RWPE2 (cell line): Measurements from ENCODE around the gene DENND1A.

Experiments used
- ATAC-seq: fragments of 200-7000 bp; cut with Tn5 transposase; 3 replicates; pipeline ENCODE4 v1.9.1; 2021; ENCODE audit warnings: low read depth
- DNase-seq: peaks from one replicate; pipeline ENCODE4 v3.0.0-alpha.2; 2020; ENCODE audit warnings: low spot score
- H3K27ac ChIP-seq: fragments of 450-650 bp; 2 replicates; pipeline ENCODE4 v1.5.1; 2017; ENCODE audit warnings: mild to moderate bottlenecking; ENCODE audit not compliant: poor library complexity, severe bottlenecking
- H3K27me3 ChIP-seq: fragments of 250-450 bp; sonication (Bioruptor Pico); 2 replicates; pipeline ENCODE4 v1.5.1; 2021; ENCODE audit warnings: mild to moderate bottlenecking, moderate library complexity; ENCODE audit not compliant: insufficient read depth, poor library complexity, severe bottlenecking
- H3K36me3 ChIP-seq: fragments of 250-450 bp; sonication (Bioruptor Pico); 2 replicates; pipeline ENCODE4 v1.5.1; 2020; ENCODE audit warnings: low read depth, mild to moderate bottlenecking, moderate library complexity
- H3K4me1 ChIP-seq: fragments of 250-450 bp; sonication (Bioruptor Pico); 2 replicates; pipeline ENCODE4 v1.5.1; 2021; ENCODE audit warnings: mild to moderate bottlenecking, moderate library complexity; ENCODE audit not compliant: insufficient read depth, poor library complexity, severe bottlenecking
- H3K4me3 ChIP-seq: fragments of 250-450 bp; sonication (Bioruptor Pico); 2 replicates; pipeline ENCODE4 v1.5.1; 2021; ENCODE audit warnings: mild to moderate bottlenecking, moderate library complexity; ENCODE audit not compliant: severe bottlenecking
- H3K9me3 ChIP-seq: fragments of 250-450 bp; sonication (Bioruptor Pico); 2 replicates; pipeline ENCODE4 v1.5.1; 2021; ENCODE audit warnings: mild to moderate bottlenecking, moderate library complexity; ENCODE audit not compliant: severe bottlenecking
- TF ChIP-seq, protein P1 (sequence below): fragments of 450-650 bp; IDR thresholded peaks from one replicate; pipeline ENCODE4 v1.5.1; 2017; ENCODE audit warnings: mild to moderate bottlenecking, moderate library complexity; ENCODE audit not compliant: poor library complexity, severe bottlenecking

The DENND1A gene

DNA sequence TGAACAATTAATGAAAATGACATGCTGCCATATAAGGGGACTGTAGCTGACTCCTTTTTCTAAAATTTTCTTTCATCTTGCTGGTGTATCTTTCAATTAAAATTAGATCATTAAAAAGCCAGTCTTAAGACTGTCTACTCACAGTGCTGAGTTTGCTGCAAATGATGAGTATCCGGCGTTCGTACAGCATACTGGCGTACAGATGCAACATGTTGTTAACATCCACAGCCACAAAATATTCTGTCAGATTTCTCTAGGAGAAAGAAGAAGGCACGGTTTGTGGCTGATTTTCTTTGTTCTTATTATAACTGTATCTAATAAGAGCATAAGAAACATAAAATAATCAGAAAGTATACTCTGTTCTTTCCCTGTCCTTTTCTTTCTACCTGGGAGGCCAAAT is 278.1 kb downstream of the DENND1A start:
- H3K27ac ChIP-seq = no peak overlapping the region
- peaks cover 8% of the 10 kb centered on the region for H3K36me3 ChIP-seq
- no peaks in the 10 kb centered on the region for H3K4me1 ChIP-seq
- DNase-seq = no peak
- TF ChIP-seq, protein P1, sequence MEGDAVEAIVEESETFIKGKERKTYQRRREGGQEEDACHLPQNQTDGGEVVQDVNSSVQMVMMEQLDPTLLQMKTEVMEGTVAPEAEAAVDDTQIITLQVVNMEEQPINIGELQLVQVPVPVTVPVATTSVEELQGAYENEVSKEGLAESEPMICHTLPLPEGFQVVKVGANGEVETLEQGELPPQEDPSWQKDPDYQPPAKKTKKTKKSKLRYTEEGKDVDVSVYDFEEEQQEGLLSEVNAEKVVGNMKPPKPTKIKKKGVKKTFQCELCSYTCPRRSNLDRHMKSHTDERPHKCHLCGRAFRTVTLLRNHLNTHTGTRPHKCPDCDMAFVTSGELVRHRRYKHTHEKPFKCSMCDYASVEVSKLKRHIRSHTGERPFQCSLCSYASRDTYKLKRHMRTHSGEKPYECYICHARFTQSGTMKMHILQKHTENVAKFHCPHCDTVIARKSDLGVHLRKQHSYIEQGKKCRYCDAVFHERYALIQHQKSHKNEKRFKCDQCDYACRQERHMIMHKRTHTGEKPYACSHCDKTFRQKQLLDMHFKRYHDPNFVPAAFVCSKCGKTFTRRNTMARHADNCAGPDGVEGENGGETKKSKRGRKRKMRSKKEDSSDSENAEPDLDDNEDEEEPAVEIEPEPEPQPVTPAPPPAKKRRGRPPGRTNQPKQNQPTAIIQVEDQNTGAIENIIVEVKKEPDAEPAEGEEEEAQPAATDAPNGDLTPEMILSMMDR = no peak
- ATAC-seq = no peak
- H3K4me3 ChIP-seq = no peak overlapping the region
- H3K9me3 ChIP-seq = no peaks in the 10 kb centered on the region
- no peaks in the 10 kb centered on the region for H3K27me3 ChIP-seq

DNA sequence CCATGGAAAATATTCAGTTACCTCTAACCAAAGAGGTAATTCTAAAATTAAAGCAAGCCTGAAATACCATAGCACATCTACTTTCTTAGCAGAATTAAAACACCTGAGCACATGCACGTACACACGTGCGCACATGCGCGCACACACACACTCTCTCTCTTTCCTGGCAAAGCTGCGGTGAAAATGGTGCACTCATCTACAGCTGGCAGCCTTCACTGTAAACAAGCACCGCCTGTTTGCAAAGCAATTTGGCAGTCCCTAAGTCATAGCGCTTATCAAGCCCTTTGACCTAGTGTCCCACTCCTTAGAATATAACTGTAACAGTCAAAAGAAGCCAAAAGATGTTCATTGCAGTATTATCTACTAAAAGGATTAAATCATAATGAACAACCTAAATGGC is 278.7 kb downstream of the DENND1A start:
- no peak overlapping the region for H3K4me3 ChIP-seq
- no peak overlapping the region for H3K27ac ChIP-seq
- peaks cover 8% of the 10 kb centered on the region for H3K36me3 ChIP-seq
- TF ChIP-seq, protein P1 = no peak
- H3K9me3 ChIP-seq = no peaks in the 10 kb centered on the region
- no peak for DNase-seq
- no peak for ATAC-seq
- no peaks in the 10 kb centered on the region for H3K4me1 ChIP-seq
- H3K27me3 ChIP-seq = no peaks in the 10 kb centered on the region

DNA sequence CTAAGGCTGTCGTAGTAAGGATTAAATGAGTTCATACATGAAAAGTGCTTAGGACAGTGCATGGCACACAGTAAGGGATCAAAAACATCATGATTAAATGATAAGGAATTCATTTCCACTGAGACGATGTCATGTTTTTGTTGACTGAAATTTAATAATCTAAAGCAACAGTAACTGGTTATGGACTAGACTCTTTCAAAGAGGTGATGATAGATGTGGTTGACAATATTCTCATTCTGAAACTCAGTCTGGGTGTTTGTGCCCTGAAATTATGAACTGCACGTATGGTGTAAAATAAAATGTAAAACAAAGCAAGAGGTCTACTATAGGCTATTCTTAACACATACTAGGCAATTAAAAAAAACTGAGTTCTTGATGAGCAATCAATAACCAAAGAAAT is 280.0 kb downstream of the DENND1A start:
- TF ChIP-seq, protein P1 = no peak
- Histone ChIP-seq H3K9me3 (no peaks in the 10 kb centered on the region), H3K27ac (no peak overlapping the region), H3K4me1 (no peaks in the 10 kb centered on the region), H3K4me3 (no peak overlapping the region), H3K36me3 (peaks cover 8% of the 10 kb centered on the region), H3K27me3 (no peaks in the 10 kb centered on the region)
- no peak for DNase-seq
- no peak for ATAC-seq

DNA sequence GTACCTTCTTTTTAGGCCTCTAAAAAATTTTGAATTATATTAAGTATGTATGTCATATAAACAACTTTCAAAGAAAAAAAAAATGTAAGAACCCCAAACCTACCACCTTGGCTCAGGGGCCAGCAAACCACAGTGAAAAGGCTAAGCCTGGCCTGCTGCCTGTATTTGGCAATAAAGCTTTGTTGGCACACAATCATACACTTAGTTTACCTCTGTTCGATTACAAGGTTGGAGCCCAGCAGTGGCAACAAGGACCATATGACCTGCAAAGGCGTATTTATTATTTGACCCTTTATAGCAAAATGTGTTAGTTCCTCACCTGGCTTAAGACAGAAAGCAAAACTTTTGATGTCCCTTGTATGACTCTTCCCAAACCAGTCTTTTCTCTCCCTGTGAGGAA is 282.8 kb downstream of the DENND1A start:
- TF ChIP-seq, protein P1 = no peak
- H3K27me3 ChIP-seq = no peaks in the 10 kb centered on the region
- DNase-seq (no peak), ATAC-seq (no peak)
- peaks cover 8% of the 10 kb centered on the region for H3K36me3 ChIP-seq
- H3K27ac ChIP-seq = no peak overlapping the region
- H3K4me3 ChIP-seq = no peak overlapping the region
- H3K9me3 ChIP-seq = no peaks in the 10 kb centered on the region
- H3K4me1 ChIP-seq = no peaks in the 10 kb centered on the region

DNA sequence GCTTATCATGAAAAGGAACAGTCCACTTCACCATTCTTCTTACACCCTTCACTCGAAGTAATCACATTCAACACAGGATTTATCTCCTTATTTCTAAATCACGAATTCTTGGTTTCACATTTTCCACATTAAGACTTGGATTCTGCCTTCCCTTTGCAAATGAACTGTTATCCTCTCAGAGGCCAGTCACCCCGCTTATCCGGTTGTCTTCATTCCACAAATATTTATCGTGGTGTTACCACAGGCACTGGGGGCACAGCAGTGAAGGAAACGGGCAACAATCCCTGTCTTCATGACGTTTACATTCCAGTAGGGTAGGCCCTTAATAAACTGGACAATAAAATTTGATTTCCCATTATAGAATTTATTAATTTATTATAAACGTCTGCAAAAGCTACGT is 284.2 kb downstream of the DENND1A start:
- DNase-seq = no peak
- Histone ChIP-seq H3K27me3 (no peaks in the 10 kb centered on the region), H3K4me1 (no peaks in the 10 kb centered on the region), H3K4me3 (no peak overlapping the region), H3K36me3 (no peaks in the 10 kb centered on the region; the same call in 1 of the 2 replicates), H3K27ac (no peak overlapping the region), H3K9me3 (no peaks in the 10 kb centered on the region)
- ATAC-seq = no peak
- TF ChIP-seq, protein P1 = no peak
